MM.1S (cell line): ENCODE data around the gene GTPBP3.

Experiments
- DNase-seq: peaks from one replicate; pipeline ENCODE4 v3.0.0-alpha.2; 2015
- H2AFZ ChIP-seq: fragments of 300-600 bp; sonication (generic); 2 replicates; pipeline ENCODE4 v1.6.0; 2016; ENCODE audit warnings: antibody characterized with exemption, low read length
- H3F3A ChIP-seq: fragments of 300-600 bp; sonication (generic); 2 replicates; pipeline ENCODE4 v1.6.1; 2016; ENCODE audit warnings: mild to moderate bottlenecking, antibody characterized with exemption, low read length, moderate library complexity, mixed read lengths; ENCODE audit not compliant: insufficient read depth
- H3K27ac ChIP-seq: fragments of 300-600 bp; sonication (generic); 2 replicates; pipeline ENCODE4 v1.5.1; 2016; ENCODE audit warnings: mild to moderate bottlenecking, low read length
- H3K27me3 ChIP-seq: fragments of 300-600 bp; sonication (generic); replicated peaks from 2 replicates; pipeline ENCODE4 v1.6.0; 2016; ENCODE audit warnings: low read length; ENCODE audit not compliant: insufficient read depth
- H3K36me3 ChIP-seq: fragments of 300-600 bp; sonication (generic); replicated peaks from 2 replicates; pipeline ENCODE4 v1.6.1; 2016; ENCODE audit warnings: mild to moderate bottlenecking, low read length, mixed read lengths; ENCODE audit not compliant: insufficient read depth
- H3K4me1 ChIP-seq: fragments of 300-600 bp; sonication (generic); 2 replicates; pipeline ENCODE4 v1.6.1; 2016; ENCODE audit warnings: low read length, mixed read lengths
- H3K4me2 ChIP-seq: fragments of 300-600 bp; sonication (generic); 2 replicates; pipeline ENCODE4 v1.6.0; 2016; ENCODE audit warnings: low read depth, low read length
- H3K4me3 ChIP-seq: fragments of 300-600 bp; sonication (generic); 2 replicates; pipeline ENCODE4 v1.5.1; 2016; ENCODE audit warnings: low read length, mixed read lengths
- H3K79me2 ChIP-seq: fragments of 300-600 bp; sonication (generic); 2 replicates; pipeline ENCODE4 v1.6.1; 2016; ENCODE audit warnings: mixed run types, low read length, mixed read lengths
- H3K9ac ChIP-seq: fragments of 300-600 bp; sonication (generic); 2 replicates; pipeline ENCODE4 v1.6.1; 2016; ENCODE audit warnings: low read length, mixed read lengths
- H3K9me2 ChIP-seq: fragments of 300-600 bp; sonication (generic); replicated peaks from 2 replicates; pipeline ENCODE4 v1.6.1; 2016; ENCODE audit warnings: mild to moderate bottlenecking, low read length, mixed read lengths; ENCODE audit not compliant: insufficient read depth
- H3K9me3 ChIP-seq: fragments of 300-600 bp; sonication (generic); replicated peaks from 2 replicates; pipeline ENCODE4 v1.6.1; 2016; ENCODE audit warnings: mild to moderate bottlenecking, low read length, mixed read lengths; ENCODE audit not compliant: insufficient read depth
- H4K20me1 ChIP-seq: fragments of 300-600 bp; sonication (generic); 2 replicates; pipeline ENCODE4 v1.6.1; 2016; ENCODE audit warnings: mild to moderate bottlenecking, low read length, moderate library complexity, mixed read lengths; ENCODE audit not compliant: insufficient read depth
- CTCF ChIP-seq: fragments of 300-600 bp; sonication (generic); IDR thresholded peaks from 2 replicates; pipeline ENCODE4 v1.5.1; 2016; ENCODE audit warnings: antibody characterized with exemption, low read length, mixed read lengths
- EZH2 ChIP-seq: fragments of 300-600 bp; sonication (generic); optimal IDR thresholded peaks from 2 replicates; pipeline ENCODE3; 2017; ENCODE audit warnings: low read depth, mild to moderate bottlenecking, antibody characterized with exemption, low read length, mixed read lengths
- EZH2phosphoT487 ChIP-seq: fragments of 300-600 bp; sonication (generic); IDR thresholded peaks from 2 replicates; pipeline ENCODE4 v1.6.1; 2018; ENCODE audit warnings: antibody characterized with exemption, low read length

The GTPBP3 gene

GRCh38 chr19:17327654-17328516 lies 9.5 kb upstream of the GTPBP3 start:
- 0 out of 2 replicates have a peak, but pooled peaks cover 3% of the 10 kb centered on the region for H3F3A ChIP-seq
- no peaks in the 10 kb centered on the region for H4K20me1 ChIP-seq
- TF ChIP-seq CTCF (no peak), EZH2 (no peak), EZH2phosphoT487 (no peak)
- no peak for DNase-seq
- H3K9me3 ChIP-seq: no peaks in the 10 kb centered on the region
- H3K36me3 ChIP-seq: no peaks in the 10 kb centered on the region
- no peaks in the 10 kb centered on the region for H3K79me2 ChIP-seq
- H3K4me1 ChIP-seq: no peaks in the 10 kb centered on the region
- no peak overlapping the region for H3K4me3 ChIP-seq
- H3K9me2 ChIP-seq: no peaks in the 10 kb centered on the region
- no peak overlapping the region for H3K9ac ChIP-seq
- no peak overlapping the region for H2AFZ ChIP-seq
- no peak overlapping the region for H3K27ac ChIP-seq
- H3K27me3 ChIP-seq: peaks cover 38% of the 10 kb centered on the region
- peak overlapping the region; percentile 24; the same call in 1 of the 2 replicates for H3K4me2 ChIP-seq

- DNase-seq: no peak
- Histone ChIP-seq H3K4me1 (0 out of 2 replicates have a peak, but pooled peaks cover under 1% of the 10 kb centered on the region), H3K4me2 (peak overlapping the region; percentile 24; the same call in 1 of the 2 replicates), H3K27ac (no peak overlapping the region), H3K4me3 (no peak overlapping the region), H2AFZ (no peak overlapping the region), H3K79me2 (no peaks in the 10 kb centered on the region), H3K9me2 (no peaks in the 10 kb centered on the region), H4K20me1 (no peaks in the 10 kb centered on the region), H3K36me3 (no peaks in the 10 kb centered on the region), H3F3A (0 out of 2 replicates have a peak, but pooled peaks cover 3% of the 10 kb centered on the region), H3K27me3 (peaks cover 38% of the 10 kb centered on the region), H3K9me3 (no peaks in the 10 kb centered on the region), H3K9ac (no peak overlapping the region)
- no peak for TF ChIP-seq EZH2phosphoT487
- TF ChIP-seq CTCF: no peak
- no peak for TF ChIP-seq EZH2
Measured at GRCh38 chr19:17328517-17329365, 8.6 kb upstream of the GTPBP3 start.

- H3K4me2 ChIP-seq: no peak overlapping the region
- no peak overlapping the region for H3K27ac ChIP-seq
- no peak overlapping the region for H2AFZ ChIP-seq
- H3K4me3 ChIP-seq: no peak overlapping the region
- no peak overlapping the region for H3K9ac ChIP-seq
- TF ChIP-seq EZH2 (no peak), EZH2phosphoT487 (no peak), CTCF (no peak)
- no peaks in the 10 kb centered on the region for H3K9me2 ChIP-seq
- H3K36me3 ChIP-seq: no peaks in the 10 kb centered on the region
- H3K27me3 ChIP-seq: peaks cover 38% of the 10 kb centered on the region
- peaks cover 9% of the 10 kb centered on the region; the same call in 1 of the 2 replicates for H3F3A ChIP-seq
- no peaks in the 10 kb centered on the region for H3K9me3 ChIP-seq
- H3K4me1 ChIP-seq: 0 out of 2 replicates have a peak, but pooled peaks cover 5% of the 10 kb centered on the region
- no peaks in the 10 kb centered on the region for H4K20me1 ChIP-seq
- no peaks in the 10 kb centered on the region for H3K79me2 ChIP-seq
- DNase-seq: no peak
Measured at GRCh38 chr19:17329366-17330261, 7.7 kb upstream of the GTPBP3 start.
